Measurements from ENCODE around the gene CGB8.

CGB8 gene

DNA sequence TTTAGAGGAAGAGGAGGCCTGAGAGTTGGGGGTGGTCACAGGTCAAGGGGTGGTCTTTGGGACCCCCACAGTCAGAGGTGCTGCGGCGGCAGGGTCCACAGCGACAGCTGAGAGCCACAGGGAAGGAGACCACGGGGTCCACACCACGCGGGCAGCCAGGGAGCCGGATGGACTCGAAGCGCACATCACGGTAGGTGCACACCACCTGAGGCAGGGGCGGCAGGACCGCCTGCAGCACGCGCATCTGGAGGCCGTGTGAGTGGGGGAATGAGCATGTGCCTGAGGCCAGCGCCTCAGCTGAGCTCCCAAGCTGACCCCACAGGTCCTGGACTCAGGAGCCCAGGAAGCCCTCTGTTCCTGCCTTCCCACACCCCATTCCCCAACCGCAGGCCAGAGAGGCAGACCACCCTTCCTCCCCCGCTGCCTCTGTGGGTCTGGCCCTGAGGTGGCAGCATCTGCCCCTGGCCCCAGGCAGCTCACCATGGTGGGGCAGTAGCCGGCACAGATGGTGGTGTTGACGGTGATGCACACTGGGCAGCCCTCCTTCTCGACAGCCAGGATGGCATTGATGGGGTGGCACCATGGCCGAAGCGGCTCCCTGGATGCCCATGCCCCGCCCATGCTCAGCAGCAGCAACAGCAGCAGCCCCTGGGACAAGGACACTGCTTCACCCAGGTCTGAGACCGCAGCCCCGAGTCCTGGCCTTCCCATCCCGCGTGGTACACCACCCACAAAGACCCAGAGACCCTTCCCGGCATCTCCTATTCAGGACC lies 32.7 kb downstream of the CGB8 start:
- H3K27ac ChIP-seq, result no peak overlapping the region
- no peak for TF ChIP-seq Cebpa-rat (IDR thresholded peaks at IDR 0.05)
- peaks cover 42 to 59% (median 52%) of the 10 kb centered on the region in 11 experiments for H3K36me3 ChIP-seq
- H3K4me3 ChIP-seq, result no peak overlapping the region
- no peaks in the 10 kb centered on the region for H3K9me3 ChIP-seq (replicated peaks in 1 of 11)
- peaks cover 29 to 42% (median 40%) of the 10 kb centered on the region in 10 experiments for H3K4me1 ChIP-seq
- H3K27me3 ChIP-seq, result peaks cover 29 to 42% (median 39%) of the 10 kb centered on the region in 11 experiments
- no peak overlapping the region for H3K4me2 ChIP-seq
- no peak overlapping the region for H3K9ac ChIP-seq
- peaks cover 0 to 73% (median 49%) of the 10 kb centered on the region in 11 experiments; a peak in 16 of 22 replicates for H4K20me1 ChIP-seq

DNA sequence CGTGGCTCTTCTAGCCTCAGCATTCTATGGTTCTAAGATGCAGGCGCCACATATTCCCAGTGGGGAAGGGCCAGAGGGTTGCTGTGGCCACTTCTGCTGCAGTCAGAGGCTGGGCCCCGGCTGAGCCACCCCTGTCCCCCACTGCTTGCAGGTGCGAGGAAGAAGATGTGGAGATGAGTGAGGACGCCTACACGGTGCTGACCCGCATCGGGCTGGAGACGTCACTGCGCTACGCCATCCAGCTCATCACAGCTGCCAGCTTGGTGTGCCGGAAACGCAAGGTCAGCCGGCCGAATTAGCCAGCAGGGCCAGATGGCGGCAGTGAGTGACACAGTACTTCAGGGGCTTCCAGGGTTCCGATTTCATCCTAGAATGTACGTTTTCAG lies 34.0 kb downstream of the CGB8 start:
- Histone ChIP-seq H3K4me1 (peaks cover 18 to 29% (median 27%) of the 10 kb centered on the region in 10 experiments), H3K4me2 (no peak overlapping the region), H4K20me1 (peaks cover 0 to 84% (median 49%) of the 10 kb centered on the region in 11 experiments; a peak in 16 of 22 replicates), H3K9me3 (replicated peaks in 1 of 11) (no peaks in the 10 kb centered on the region), H3K27me3 (peaks cover 28 to 32% (median 30%) of the 10 kb centered on the region in 11 experiments), H3K27ac (no peak overlapping the region), H3K9ac (no peak overlapping the region), H3K36me3 (peaks cover 54 to 72% (median 65%) of the 10 kb centered on the region in 11 experiments), H3K4me3 (no peak overlapping the region)
- TF ChIP-seq Cebpa-rat (IDR thresholded peaks at IDR 0.05), result no peak

DNA sequence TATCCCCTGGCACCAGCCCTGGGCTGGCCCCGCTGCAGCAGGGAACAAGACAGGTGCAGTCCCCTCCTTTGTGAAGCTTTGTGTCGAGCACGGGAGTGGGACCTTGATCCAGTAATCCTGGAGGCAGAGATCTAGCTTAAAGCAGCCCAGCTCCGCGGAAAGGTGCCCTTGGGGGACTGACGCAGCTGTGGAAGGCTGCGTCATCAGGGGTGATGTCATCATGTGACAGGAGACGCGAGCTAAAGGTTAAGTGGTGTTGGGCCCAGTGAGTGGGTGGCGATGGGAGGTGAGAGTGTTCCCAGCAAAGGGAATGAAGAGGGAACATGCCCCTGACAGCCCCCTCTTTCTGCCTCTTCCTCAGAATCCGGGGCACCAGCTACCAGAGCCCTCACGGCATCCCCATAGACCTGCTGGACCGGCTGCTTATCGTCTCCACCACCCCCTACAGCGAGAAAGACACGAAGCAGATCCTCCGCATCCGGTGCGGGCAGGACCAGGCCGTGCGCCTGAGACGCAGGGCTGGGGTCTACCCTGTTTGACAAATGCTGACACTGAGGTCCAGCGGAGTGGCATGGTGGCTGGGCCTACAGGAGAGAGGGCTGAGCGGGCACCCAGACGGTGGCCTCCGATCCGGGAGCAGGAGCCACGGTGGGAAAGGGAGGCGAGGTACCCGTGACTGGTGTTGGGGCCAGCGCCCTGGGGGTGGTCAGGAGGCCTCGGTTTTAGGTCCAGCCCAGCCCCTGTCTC lies 34.6 kb downstream of the CGB8 start:
- H3K4me1 ChIP-seq, result peaks cover 15 to 23% (median 22%) of the 10 kb centered on the region in 10 experiments
- H3K4me2 ChIP-seq, result no peak overlapping the region
- TF ChIP-seq Cebpa-rat (IDR thresholded peaks at IDR 0.05), result no peak
- no peak overlapping the region for H3K27ac ChIP-seq
- H3K9ac ChIP-seq, result no peak overlapping the region
- peaks cover 60 to 78% (median 71%) of the 10 kb centered on the region in 11 experiments for H3K36me3 ChIP-seq
- H3K27me3 ChIP-seq, result peaks cover 23 to 26% (median 24%) of the 10 kb centered on the region in 11 experiments
- H3K4me3 ChIP-seq, result no peak overlapping the region
- no peaks in the 10 kb centered on the region for H3K9me3 ChIP-seq (replicated peaks in 1 of 11)
- H4K20me1 ChIP-seq, result peaks cover 0 to 90% (median 49%) of the 10 kb centered on the region in 11 experiments; a peak in 16 of 22 replicates

- no peak overlapping the region for H3K27ac ChIP-seq
- H3K9ac ChIP-seq, result no peak overlapping the region
- H3K4me2 ChIP-seq, result no peak overlapping the region
- peaks cover 77 to 100% (median 98%) of the 10 kb centered on the region in 11 experiments for H3K36me3 ChIP-seq
- no peaks in the 10 kb centered on the region for H3K27me3 ChIP-seq
- no peaks in the 10 kb centered on the region for H3K4me1 ChIP-seq
- no peak for TF ChIP-seq Cebpa-rat (IDR thresholded peaks at IDR 0.05)
- no peaks in the 10 kb centered on the region for H3K9me3 ChIP-seq (replicated peaks in 1 of 11)
- H4K20me1 ChIP-seq, result peaks cover 0 to 79% (median 33%) of the 10 kb centered on the region in 11 experiments; a peak in 15 of 22 replicates
- no peak overlapping the region for H3K4me3 ChIP-seq
Measured at GRCh38 chr19:49011194-49011593, 37.7 kb downstream of the CGB8 start.

- H3K4me1 ChIP-seq, result no peaks in the 10 kb centered on the region
- H3K9me3 ChIP-seq (replicated peaks in 1 of 11), result no peaks in the 10 kb centered on the region
- no peak overlapping the region for H3K9ac ChIP-seq
- no peak overlapping the region for H3K4me3 ChIP-seq
- peaks cover 0 to 79% (median 30%) of the 10 kb centered on the region in 11 experiments; a peak in 15 of 22 replicates for H4K20me1 ChIP-seq
- H3K36me3 ChIP-seq, result peaks cover 77 to 100% (median 98%) of the 10 kb centered on the region in 11 experiments
- no peak overlapping the region for H3K27ac ChIP-seq
- TF ChIP-seq Cebpa-rat (IDR thresholded peaks at IDR 0.05), result no peak
- no peaks in the 10 kb centered on the region for H3K27me3 ChIP-seq
- H3K4me2 ChIP-seq, result no peak overlapping the region
Measured at GRCh38 chr19:49010453-49010852, 38.5 kb downstream of the CGB8 start.

- no peaks in the 10 kb centered on the region for H3K4me1 ChIP-seq
- no peak overlapping the region for H3K4me2 ChIP-seq
- H3K9me3 ChIP-seq (replicated peaks in 1 of 11), result no peaks in the 10 kb centered on the region
- H3K27ac ChIP-seq, result no peak overlapping the region
- peaks cover 77 to 100% (median 98%) of the 10 kb centered on the region in 11 experiments for H3K36me3 ChIP-seq
- no peak for TF ChIP-seq Cebpa-rat (IDR thresholded peaks at IDR 0.05)
- peaks cover 0 to 77% (median 27%) of the 10 kb centered on the region in 11 experiments; a peak in 15 of 22 replicates for H4K20me1 ChIP-seq
- no peaks in the 10 kb centered on the region for H3K27me3 ChIP-seq
- H3K4me3 ChIP-seq, result no peak overlapping the region
- no peak overlapping the region for H3K9ac ChIP-seq
Measured at GRCh38 chr19:49009828-49010227, 39.1 kb downstream of the CGB8 start.

DNA sequence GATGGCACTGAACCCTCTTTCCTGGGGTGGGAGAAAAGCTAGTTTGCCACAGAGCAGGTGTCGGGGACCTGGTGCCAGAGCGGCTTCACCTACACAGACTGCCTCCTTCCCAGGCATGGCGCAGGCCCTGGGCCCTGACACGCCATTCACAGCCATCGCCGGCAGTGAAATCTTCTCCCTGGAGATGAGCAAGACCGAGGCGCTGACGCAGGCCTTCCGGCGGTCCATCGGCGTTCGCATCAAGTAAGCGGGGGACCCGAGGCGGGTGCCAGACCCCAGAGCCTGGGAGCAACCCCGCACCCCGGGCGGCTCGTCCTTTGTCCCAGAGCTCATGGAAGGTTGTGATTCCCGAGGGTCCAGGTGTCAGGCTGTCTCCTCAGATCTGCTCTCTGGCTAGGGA lies 42.0 kb downstream of the CGB8 start:
- TF ChIP-seq Cebpa-rat (IDR thresholded peaks at IDR 0.05), result no peak
- Histone ChIP-seq H3K9ac (no peak overlapping the region), H3K4me3 (no peak overlapping the region), H3K36me3 (peaks cover 85 to 100% (median 98%) of the 10 kb centered on the region in 11 experiments), H3K9me3 (replicated peaks in 1 of 11) (no peaks in the 10 kb centered on the region), H3K27me3 (no peaks in the 10 kb centered on the region), H4K20me1 (peaks cover 0 to 68% (median 18%) of the 10 kb centered on the region in 11 experiments; a peak in 13 of 22 replicates), H3K4me1 (no peaks in the 10 kb centered on the region), H3K4me2 (no peak overlapping the region), H3K27ac (no peak overlapping the region)

DNA sequence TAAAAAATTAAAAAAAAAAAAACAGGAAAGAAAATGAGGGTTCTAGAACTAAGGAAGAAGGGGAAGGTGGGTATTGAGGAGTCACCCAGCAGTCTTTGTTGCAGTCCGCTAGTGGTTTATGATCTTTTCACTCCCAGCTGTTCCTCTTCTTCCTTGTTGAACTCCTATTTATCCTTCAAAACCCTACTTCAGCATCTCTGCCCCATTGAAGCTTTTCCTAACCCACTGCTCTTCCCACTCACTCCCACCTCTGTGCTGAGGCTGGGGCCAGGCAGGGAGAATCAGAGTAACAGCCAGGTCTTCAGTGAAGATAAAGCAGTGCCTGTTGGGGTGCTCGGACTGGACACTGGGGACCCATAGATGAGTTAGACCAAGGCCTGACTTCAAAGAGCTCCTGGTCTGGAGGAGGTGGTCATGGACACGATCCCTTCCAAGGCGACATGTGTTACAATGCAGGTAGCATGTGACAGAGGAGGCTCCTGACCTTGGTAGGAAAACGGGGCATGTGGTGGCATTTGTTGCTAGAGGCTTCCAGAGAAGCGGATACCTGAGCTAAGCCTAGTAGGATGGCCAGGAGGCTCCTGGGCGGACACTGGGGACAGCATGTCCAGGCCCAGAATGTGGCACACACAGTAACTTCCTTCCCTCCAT lies 43.8 kb downstream of the CGB8 start:
- Histone ChIP-seq H3K4me2 (no peak overlapping the region), H3K9me3 (replicated peaks in 1 of 11) (no peaks in the 10 kb centered on the region), H3K27me3 (no peaks in the 10 kb centered on the region), H3K4me3 (no peak overlapping the region), H3K36me3 (peaks cover 75 to 100% (median 94%) of the 10 kb centered on the region in 11 experiments), H4K20me1 (peaks cover 0 to 57% (median 19%) of the 10 kb centered on the region in 11 experiments; a peak in 13 of 22 replicates), H3K27ac (no peak overlapping the region), H3K4me1 (peaks cover 0 to 5% (median 0%) of the 10 kb centered on the region in 10 experiments; a peak in 1 of 20 replicates), H3K9ac (no peak overlapping the region)
- TF ChIP-seq Cebpa-rat (IDR thresholded peaks at IDR 0.05), result no peak
